Adipose tissue (tissue), 3 donors: ENCODE results near the gene CTSO. TPM values are rescaled to one million over a fixed set of nuclear protein-coding genes. Genes with fewer than 3 reads are reported as not detected.

Source experiments
- H3K27ac ChIP-seq: one replicate; pipeline ENCODE4 v1.5.1; 2013; ENCODE audit warnings: low read depth, low read length
- WGBS, 3 donors: extraction: QIAGEN DNeasy Blood & Tissue Kit; methylation state at CpG; one replicate each; pipeline ENCODE4 v1.1.7; 2013; 5-methylcytosine and 5-hydroxymethylcytosine counted together
- polyA plus RNA-seq, 3 donors: library from polyadenylated mRNA; stranded (reverse); fragments of 200-250 nt; gene quantifications; one replicate each; pipeline ENCODE4 v1.2.3, GENCODE V29; 2013
- donor health status: healthy with polysubstance abuse.
- donor health status: Bipolar disorder and iron deficiency.
- donor health status: healthy.

Gene CTSO
- polyA plus RNA-seq, 3 donors, result 6.7 to 14.8 (median 10.3) TPM

- 57 to 66% (median 64%) methylated on average over 6 of the region's 6 CpGs for WGBS, 3 donors
- H3K27ac ChIP-seq, result no peak overlapping the region
Measured at GRCh38 chr4:155885666-155886065, 68.0 kb downstream of the CTSO start.

DNA sequence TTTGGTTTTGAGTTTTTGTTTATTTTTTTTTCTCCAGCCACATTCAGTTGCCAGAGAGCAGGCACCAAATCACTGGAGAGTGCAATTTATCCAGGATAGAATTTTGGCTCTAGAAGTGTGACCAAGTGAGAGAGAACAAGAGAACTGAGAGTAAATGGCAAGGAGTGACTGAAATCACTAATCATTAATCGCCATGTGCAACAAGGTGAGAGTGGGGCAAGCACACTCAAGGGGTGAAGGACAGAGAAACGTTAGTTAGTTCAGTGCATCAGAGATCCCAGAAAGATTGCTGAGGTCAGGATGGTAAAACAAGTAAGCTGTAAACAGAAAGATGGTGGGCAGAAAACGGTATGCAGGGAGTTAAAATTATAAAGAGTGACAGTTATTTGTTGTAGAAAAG, 69.8 kb downstream of the CTSO start:
- WGBS, 3 donors, result 57 to 83% (median 82%) methylated on average over 3 of the region's 3 CpGs
- no peak overlapping the region for H3K27ac ChIP-seq

DNA sequence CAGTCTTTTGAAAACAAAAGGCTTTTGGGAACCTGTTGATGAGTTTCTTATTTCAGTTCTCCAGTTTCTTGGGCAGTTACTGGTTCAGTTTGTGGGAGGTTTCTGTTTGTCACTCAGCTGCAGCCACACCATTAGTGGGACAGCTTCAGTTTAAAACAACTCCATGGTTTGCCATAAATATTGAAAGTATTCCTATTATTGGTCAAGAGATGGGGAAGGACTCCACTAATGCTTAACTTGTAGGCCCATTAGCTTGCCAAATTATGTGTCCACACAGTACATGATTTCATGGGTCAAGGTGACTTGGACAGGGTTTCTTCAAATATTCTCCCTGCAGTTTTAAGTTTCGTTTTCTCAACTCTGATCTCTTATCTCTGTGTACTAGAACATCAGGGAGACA, 72.1 kb downstream of the CTSO start:
- WGBS, 3 donors, result 29 to 69% (median 65%) methylated on average over 1 of the region's 1 CpG
- H3K27ac ChIP-seq, result no peak overlapping the region

GRCh38 chr4:155879767-155880166, 73.9 kb downstream of the CTSO start:
- no peak overlapping the region for H3K27ac ChIP-seq

GRCh38 chr4:155878611-155879010, 75.1 kb downstream of the CTSO start:
- 34 to 38% (median 35%) methylated on average over 2 of the region's 2 CpGs for WGBS, 3 donors
- H3K27ac ChIP-seq, result no peak overlapping the region

DNA sequence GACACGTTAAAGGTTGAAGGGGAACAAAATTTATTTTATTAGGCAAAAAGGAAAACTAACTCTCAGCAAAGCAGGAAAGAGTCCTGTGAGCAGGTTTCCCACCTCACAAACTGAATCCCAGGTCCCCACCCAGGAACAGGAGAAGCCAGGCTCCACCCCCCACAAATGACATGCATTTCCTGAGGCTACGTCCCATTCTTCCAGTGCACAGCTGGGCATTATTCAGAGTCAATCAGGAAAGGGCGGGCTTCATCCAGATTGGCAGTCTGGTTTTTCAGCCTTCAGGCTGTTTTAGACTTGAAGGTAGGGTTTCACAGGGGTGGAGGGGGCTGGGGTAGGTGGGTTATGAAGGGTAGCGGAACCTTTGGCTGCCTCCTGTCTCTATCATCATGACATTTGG, 75.7 kb downstream of the CTSO start:
- no peak overlapping the region for H3K27ac ChIP-seq
- WGBS, 3 donors, result 79 to 84% (median 83%) methylated on average over 4 of the region's 4 CpGs

GRCh38 chr4:155875878-155876277, 77.8 kb downstream of the CTSO start:
- 76 to 86% (median 84%) methylated on average over 1 of the region's 1 CpG for WGBS, 3 donors
- no peak overlapping the region for H3K27ac ChIP-seq

Other genes starting within 250 kb of the CTSO start
- 10 to 100 TPM in 1 of 3 donors, 1 to 10 TPM in 2; 4.2 to 10.3 (median 5.1) TPM for gene GUCY1B1, start 194.8 kb downstream of the CTSO start, polyA plus RNA-seq
- not detected for gene ASIC5, start 87.6 kb downstream of the CTSO start, polyA plus RNA-seq
- gene TDO2, start 50.2 kb downstream of the CTSO start, polyA plus RNA-seq, result under 1 TPM in 2 of 3 donors, not detected in 1; 0.32 to 0.61 TPM